Measurements from ENCODE around the gene FNTB.

Gene FNTB

DNA sequence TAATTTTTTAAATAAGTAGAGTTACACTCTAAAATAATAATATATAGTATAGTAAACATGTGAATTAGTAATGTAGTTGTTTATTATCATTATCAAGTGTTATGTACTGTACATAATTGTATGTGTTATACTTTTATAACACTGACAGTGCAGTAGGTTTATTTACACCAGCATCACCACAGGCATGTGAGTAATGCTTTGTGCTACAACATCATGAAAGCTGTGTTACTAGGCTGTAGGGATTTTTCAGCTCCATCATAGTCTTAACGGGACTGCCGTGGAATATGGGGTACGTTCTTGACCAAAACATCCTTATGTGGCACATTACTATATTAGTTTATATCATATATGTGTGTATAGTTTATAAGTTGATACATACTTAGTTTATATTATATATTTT is 8.6 kb downstream of the FNTB start:
- H3K27ac ChIP-seq: no peak overlapping the region
- no peak for DNase-seq
- no peak overlapping the region for H3K4me3 ChIP-seq (ENCODE audit: low read depth, low read length)
- no peaks in the 10 kb centered on the region; the same call in none of the 2 replicates for H3K36me3 ChIP-seq
- no peaks in the 10 kb centered on the region for H3K27me3 ChIP-seq (ENCODE audit: insufficient read depth, low read depth, severe bottlenecking)
- no peak for TF ChIP-seq CTCF (IDR thresholded peaks at IDR 0.05; ENCODE audit: low read depth, low read length)
- no peaks in the 10 kb centered on the region for H3K9me3 ChIP-seq (ENCODE audit: severe bottlenecking)

- Histone ChIP-seq H3K9me3 (ENCODE audit: severe bottlenecking) (no peaks in the 10 kb centered on the region), H3K27ac (no peak overlapping the region; the same call in 1 of the 2 replicates), H3K27me3 (ENCODE audit: insufficient read depth, low read depth, severe bottlenecking) (no peaks in the 10 kb centered on the region), H3K4me3 (ENCODE audit: low read depth, low read length) (no peak overlapping the region), H3K36me3 (no peaks in the 10 kb centered on the region; the same call in none of the 2 replicates)
- no peak for TF ChIP-seq CTCF (IDR thresholded peaks at IDR 0.05; ENCODE audit: low read depth, low read length)
- no peak for DNase-seq
These were observed 10.6 kb downstream of the FNTB start for GRCh38 chr14:64997108-64997794.

DNA sequence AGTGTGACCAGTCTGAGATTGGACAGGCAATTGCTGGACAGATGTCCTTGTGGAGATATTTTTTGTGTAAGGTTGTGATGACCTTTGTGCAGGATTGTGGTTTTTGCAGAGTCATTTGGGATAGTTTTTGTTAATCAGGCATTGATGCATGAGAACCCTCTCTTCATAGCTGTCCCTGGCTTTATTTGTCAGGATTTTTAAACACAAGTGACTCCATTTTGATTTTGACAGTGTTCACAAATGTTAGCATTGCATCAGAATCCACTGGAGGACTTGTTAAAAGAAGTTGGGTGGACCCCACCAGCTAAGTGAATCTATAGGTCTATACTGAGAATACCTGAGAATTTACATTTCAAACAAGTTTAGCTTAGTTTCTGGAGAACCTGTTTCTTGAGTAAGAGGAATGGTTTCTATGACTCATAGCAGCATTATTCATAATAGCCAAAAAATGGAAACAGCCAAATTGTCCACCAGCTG is 11.8 kb downstream of the FNTB start:
- Histone ChIP-seq H3K9me3 (ENCODE audit: severe bottlenecking) (no peaks in the 10 kb centered on the region), H3K27ac (no peak overlapping the region), H3K27me3 (ENCODE audit: insufficient read depth, low read depth, severe bottlenecking) (no peaks in the 10 kb centered on the region), H3K36me3 (no peaks in the 10 kb centered on the region), H3K4me3 (ENCODE audit: low read depth, low read length) (no peak overlapping the region)
- no peak for TF ChIP-seq CTCF (IDR thresholded peaks at IDR 0.05; ENCODE audit: low read depth, low read length)
- no peak for DNase-seq

DNA sequence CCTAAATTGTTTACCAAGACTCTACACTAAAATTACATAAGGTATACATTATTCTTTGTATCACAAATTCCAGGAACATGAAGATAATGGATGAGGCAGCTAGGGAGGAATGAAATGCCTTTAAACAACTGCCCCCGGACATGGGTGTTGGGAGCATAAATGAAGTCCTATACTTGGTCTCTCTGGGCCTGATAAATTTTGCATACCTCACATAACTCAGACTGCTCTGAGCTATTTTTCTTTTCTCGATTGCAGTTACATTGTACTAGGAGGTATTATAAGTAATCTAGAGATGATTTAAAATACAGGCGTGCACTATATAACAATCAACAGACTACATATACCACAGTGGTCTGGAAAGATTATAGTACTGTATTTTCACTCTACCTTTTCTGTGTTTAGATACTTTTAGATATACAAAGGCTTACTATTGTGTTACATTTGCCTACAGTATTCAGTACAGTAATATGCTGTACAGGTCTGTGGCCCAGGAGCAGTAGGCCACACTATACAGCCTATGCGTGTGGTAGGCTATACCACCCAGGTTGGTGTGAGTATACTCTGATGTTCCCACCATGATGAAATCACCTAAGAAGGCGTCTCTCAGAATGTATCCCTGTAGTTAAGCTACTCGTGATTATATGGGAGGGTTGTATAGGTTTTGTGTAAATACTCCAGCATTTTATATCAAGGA is 14.3 kb downstream of the FNTB start:
- H3K4me3 ChIP-seq (ENCODE audit: low read depth, low read length): no peak overlapping the region
- no peak overlapping the region for H3K27ac ChIP-seq
- H3K9me3 ChIP-seq (ENCODE audit: severe bottlenecking): no peaks in the 10 kb centered on the region
- TF ChIP-seq CTCF (IDR thresholded peaks at IDR 0.05; ENCODE audit: low read depth, low read length): no peak
- H3K36me3 ChIP-seq: peaks cover 4% of the 10 kb centered on the region; the same call in 1 of the 2 replicates
- no peaks in the 10 kb centered on the region for H3K27me3 ChIP-seq (ENCODE audit: insufficient read depth, low read depth, severe bottlenecking)
- no peak for DNase-seq

GRCh38 chr14:65001723-65002122 is 15.0 kb downstream of the FNTB start:
- Histone ChIP-seq H3K36me3 (peaks cover 4% of the 10 kb centered on the region; the same call in 1 of the 2 replicates), H3K27ac (no peak overlapping the region), H3K27me3 (ENCODE audit: insufficient read depth, low read depth, severe bottlenecking) (no peaks in the 10 kb centered on the region), H3K9me3 (ENCODE audit: severe bottlenecking) (no peaks in the 10 kb centered on the region), H3K4me3 (ENCODE audit: low read depth, low read length) (no peak overlapping the region)
- DNase-seq: no peak
- no peak for TF ChIP-seq CTCF (IDR thresholded peaks at IDR 0.05; ENCODE audit: low read depth, low read length)

Data from WERI-Rb-1 (cell line).